Nephron (organoid): ENCODE results near the gene ANKRD33B.

Experiments used
- H3K27ac Mint-ChIP-seq, 3 experiments: 2 replicates each; pipeline ENCODE4 v1.8.0; 2020; ENCODE audit warnings: mixed read lengths in 3 of 3, mild to moderate bottlenecking in 2 of 3, moderate library complexity in 1 of 3
- H3K27me3 Mint-ChIP-seq: 2 replicates; pipeline ENCODE4 v1.8.0; 2021; ENCODE audit warnings: low read depth, mild to moderate bottlenecking, moderate library complexity, mixed read lengths
- H3K36me3 Mint-ChIP-seq: 2 replicates; pipeline ENCODE4 v1.8.0; 2020; ENCODE audit warnings: low read depth, mixed read lengths
- H3K4me1 Mint-ChIP-seq: 2 replicates; pipeline ENCODE4 v1.8.0; 2020; ENCODE audit warnings: mixed read lengths
- H3K4me3 Mint-ChIP-seq, 3 experiments: 2 replicates each; pipeline ENCODE4 v1.8.0; 2020; ENCODE audit warnings: mild to moderate bottlenecking in 3 of 3, mixed read lengths in 3 of 3, moderate library complexity in 2 of 3
- H3K9me3 Mint-ChIP-seq: 2 replicates; pipeline ENCODE4 v1.8.0; 2020; ENCODE audit warnings: mixed read lengths
- CTCF ChIP-seq, 3 experiments: fragments of 200-600 bp; sonication (generic); IDR thresholded peaks; one replicate each; pipeline ENCODE4 v1.5.0; 2021; ENCODE audit warnings: antibody characterized with exemption in 3 of 3; ENCODE audit not compliant: unreplicated experiment in 3 of 3

Gene ANKRD33B

DNA sequence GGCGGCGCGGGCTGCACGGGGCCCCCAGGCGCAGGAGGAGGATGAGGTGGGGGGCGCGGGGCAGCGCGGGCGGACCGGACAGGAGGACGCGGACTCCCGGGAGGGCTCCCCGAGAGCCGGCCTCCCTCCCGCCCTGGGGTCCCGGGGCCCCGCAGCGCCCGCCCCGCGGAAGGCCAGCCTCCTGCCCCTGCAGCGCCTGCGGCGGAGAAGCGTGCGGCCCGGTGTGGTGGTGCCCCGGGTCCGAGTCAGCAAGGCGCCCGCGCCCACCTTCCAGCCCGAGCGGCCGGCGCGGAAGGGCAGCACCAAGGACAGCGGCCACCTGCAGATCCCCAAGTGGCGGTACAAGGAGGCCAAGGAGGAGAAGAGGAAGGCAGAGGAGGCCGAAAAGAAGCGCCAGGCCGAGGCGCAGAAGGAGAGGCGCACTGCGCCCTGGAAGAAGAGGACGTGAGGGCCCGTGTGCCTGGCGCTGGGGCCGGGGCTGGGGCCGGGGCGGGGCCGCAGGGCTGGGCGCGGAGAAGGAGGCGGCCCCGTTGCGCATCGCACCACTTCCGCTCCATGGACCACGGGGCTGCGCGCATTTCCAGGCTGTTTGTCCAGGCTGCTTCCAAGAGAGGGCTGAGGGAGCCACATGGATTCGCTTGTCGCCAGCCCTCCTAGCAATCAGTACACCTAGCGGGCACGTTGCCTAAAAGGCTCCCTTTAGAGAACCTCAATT, 86.0 kb downstream of the ANKRD33B start:
- TF ChIP-seq CTCF (IDR thresholded peaks at IDR 0.05; ENCODE audit: unreplicated experiment in 3 of 3), result no peak

DNA sequence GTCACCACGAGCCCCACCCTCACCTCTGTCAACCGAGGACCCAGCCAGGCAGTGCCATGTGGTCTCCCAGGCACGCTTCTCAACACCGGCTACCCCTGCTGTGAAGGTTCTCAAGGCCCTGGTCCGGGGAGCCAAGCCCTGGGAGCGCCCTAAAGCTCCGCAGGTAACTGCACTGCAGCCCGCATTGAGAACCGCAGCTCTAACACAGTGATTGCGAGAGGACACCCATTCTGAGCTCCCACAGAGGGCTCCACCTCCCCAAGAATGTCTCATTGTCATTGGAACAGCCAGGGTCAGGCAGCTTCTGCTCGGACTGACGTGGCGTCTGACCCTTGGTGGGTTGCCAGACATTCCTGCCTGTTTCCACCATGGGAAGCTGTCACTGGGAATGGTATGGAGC, 88.3 kb downstream of the ANKRD33B start:
- Mint-ChIP-seq H3K27me3 (peaks cover 25% of the 10 kb centered on the region), H3K36me3 (no peaks in the 10 kb centered on the region), H3K27ac (no peak overlapping the region), H3K4me1 (peaks cover 31% of the 10 kb centered on the region), H3K9me3 (no peaks in the 10 kb centered on the region), H3K4me3 (no peak overlapping the region)
- no peak for TF ChIP-seq CTCF (IDR thresholded peaks at IDR 0.05; ENCODE audit: unreplicated experiment in 3 of 3)

More for the DNA sequence above, 86.0 kb downstream of the ANKRD33B start:
- Mint-ChIP-seq H3K27me3 (peaks cover 20% of the 10 kb centered on the region), H3K4me3 (no peak overlapping the region), H3K4me1 (peaks cover 21% of the 10 kb centered on the region), H3K9me3 (no peaks in the 10 kb centered on the region), H3K27ac (no peak overlapping the region), H3K36me3 (no peaks in the 10 kb centered on the region)

- Mint-ChIP-seq H3K9me3 (no peaks in the 10 kb centered on the region), H3K4me1 (peaks cover 31% of the 10 kb centered on the region), H3K27ac (no peak overlapping the region), H3K4me3 (no peak overlapping the region), H3K36me3 (no peaks in the 10 kb centered on the region), H3K27me3 (peaks cover 21% of the 10 kb centered on the region)
- no peak for TF ChIP-seq CTCF (IDR thresholded peaks at IDR 0.05; ENCODE audit: unreplicated experiment in 3 of 3)
Observed at GRCh38 chr5:10652606-10653005, 88.7 kb downstream of the ANKRD33B start.

- TF ChIP-seq CTCF (IDR thresholded peaks at IDR 0.05; ENCODE audit: unreplicated experiment in 3 of 3), result no peak
- H3K27me3 Mint-ChIP-seq, result peaks cover 19% of the 10 kb centered on the region
Observed at GRCh38 chr5:10653043-10653442, 89.2 kb downstream of the ANKRD33B start.

DNA sequence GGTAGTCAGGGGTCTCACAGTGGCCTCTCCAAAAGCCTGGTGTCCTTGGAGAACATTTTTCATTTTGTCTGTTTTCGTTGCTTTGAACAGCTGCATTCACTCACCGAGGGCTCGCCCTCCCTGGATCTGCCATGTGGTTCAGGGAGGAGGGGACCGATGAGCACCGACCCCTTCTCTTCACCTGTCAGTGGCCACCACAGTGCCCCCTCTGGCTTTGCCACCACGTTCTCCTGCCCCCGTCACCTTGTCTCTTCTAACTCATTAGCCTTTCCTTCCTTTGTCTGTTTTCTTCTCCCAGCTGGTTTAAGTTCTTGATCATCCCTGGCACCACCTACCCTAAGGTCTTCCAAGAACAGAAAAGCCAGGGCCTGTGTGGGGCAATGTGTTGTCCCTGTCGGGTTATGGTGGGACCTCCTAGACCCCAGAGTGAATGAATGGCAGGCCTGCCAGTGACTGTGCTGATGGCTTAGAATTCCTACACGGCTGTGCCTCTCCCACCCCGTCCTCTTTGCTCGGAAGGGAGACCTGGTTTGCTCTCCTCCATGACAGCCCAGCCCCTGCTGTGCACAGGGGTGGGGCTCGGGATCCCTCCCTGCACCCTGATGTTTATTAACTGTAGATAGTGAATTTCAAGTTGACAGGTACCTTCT, 90.0 kb downstream of the ANKRD33B start:
- Mint-ChIP-seq H3K36me3 (no peaks in the 10 kb centered on the region), H3K4me3 (no peak overlapping the region), H3K9me3 (no peaks in the 10 kb centered on the region), H3K4me1 (peaks cover 31% of the 10 kb centered on the region), H3K27ac (peak overlapping the region in 1 of 3 experiments; percentile 16), H3K27me3 (peaks cover 15% of the 10 kb centered on the region)
- TF ChIP-seq CTCF (IDR thresholded peaks at IDR 0.05; ENCODE audit: unreplicated experiment in 3 of 3), result no peak

More at GRCh38 chr5:10653043-10653442, 89.2 kb downstream of the ANKRD33B start:
- peak overlapping the region in 1 of 3 experiments; percentile 66 for H3K27ac Mint-ChIP-seq
- no peaks in the 10 kb centered on the region for H3K36me3 Mint-ChIP-seq
- peaks cover 31% of the 10 kb centered on the region for H3K4me1 Mint-ChIP-seq
- H3K4me3 Mint-ChIP-seq, result no peak overlapping the region
- no peaks in the 10 kb centered on the region for H3K9me3 Mint-ChIP-seq
